H1 (cell line): Measurements from ENCODE around the gene GRP. TPM values are rescaled to one million over a fixed set of nuclear protein-coding genes. Genes with fewer than 3 reads are reported as not detected.

Source experiments
- CTCF ChIA-PET: fragments of 300-600 bp; sonication (Branson Sonifier 250); formaldehyde crosslinking; loops from one replicate; lab custom pipeline; 2021; ENCODE audit not compliant: partially characterized antibody; lab: Charles Lee
- POLR2A ChIA-PET: fragments of 300-600 bp; sonication (Branson Sonifier 250); formaldehyde crosslinking; loops from one replicate; lab custom pipeline; 2021; ENCODE audit warnings: inconsistent platforms; ENCODE audit not compliant: partially characterized antibody; lab: Charles Lee
- DNase-seq, 2 experiments: peaks; one replicate each; pipeline versions ENCODE4 v3.0.0 to v3.0.0-alpha.2; 2010 to 2022; ENCODE audit warnings: low spot score in 2 of 2, low read depth in 1 of 2, mixed read lengths in 1 of 2
- FAIRE-seq: peaks from 2 replicates; lab custom pipeline; 2011; peaks lifted over from hg19 to GRCh38; lab: Jason Lieb, UNC
- H2AFZ ChIP-seq: 2 replicates; pipeline ENCODE4 v1.8.1; 2012; ENCODE audit warnings: low read length, inconsistent platforms
- H2AK5ac ChIP-seq: 2 replicates; pipeline ENCODE4 v1.6.1; 2013; ENCODE audit warnings: low read depth, low read length
- H2BK120ac ChIP-seq: replicated peaks from 2 replicates; pipeline ENCODE3; 2013; ENCODE audit warnings: low read depth, low read length, inconsistent platforms
- H2BK12ac ChIP-seq: 2 replicates; pipeline ENCODE4 v1.6.1; 2013; ENCODE audit warnings: low read depth, low read length
- H2BK15ac ChIP-seq: 2 replicates; pipeline ENCODE4 v1.6.1; 2013; ENCODE audit warnings: low read length
- H2BK20ac ChIP-seq: 2 replicates; pipeline ENCODE4 v1.6.1; 2013; ENCODE audit warnings: low read length
- H2BK5ac ChIP-seq: 2 replicates; pipeline ENCODE4 v1.6.1; 2013; ENCODE audit warnings: low read depth, low read length
- H3K14ac ChIP-seq: 2 replicates; pipeline ENCODE4 v1.6.1; 2013; ENCODE audit warnings: inconsistent platforms; ENCODE audit not compliant: insufficient read length
- H3K18ac ChIP-seq: 2 replicates; pipeline ENCODE4 v1.6.1; 2013; ENCODE audit warnings: low read length; ENCODE audit errors: extremely low read depth
- H3K23ac ChIP-seq: 2 replicates; pipeline ENCODE4 v1.6.1; 2013; ENCODE audit warnings: inconsistent platforms; ENCODE audit not compliant: insufficient read length
- H3K23me2 ChIP-seq: 2 replicates; pipeline ENCODE4 v1.6.1; 2013; ENCODE audit warnings: low read depth, low read length
- H3K27ac ChIP-seq: 2 replicates; pipeline ENCODE4 v1.6.1; 2011; ENCODE audit warnings: low read depth, low read length, inconsistent platforms
- H3K27me3 ChIP-seq, 4 experiments: replicated peaks in 1 of 4; 1 replicate in 1 of 4; 2 replicates in 3 of 4; pipeline versions ENCODE4 v1.6.1 to v1.8.1; 2011 to 2013; ENCODE audit warnings: low read length in 3 of 4, mild to moderate bottlenecking in 3 of 4, inconsistent platforms in 2 of 4, mixed read lengths in 2 of 4, moderate library complexity in 1 of 4; ENCODE audit not compliant: control insufficient read depth in 3 of 4, insufficient read depth in 3 of 4; ENCODE audit errors: extremely low read depth in 1 of 4
- H3K36me3 ChIP-seq, 4 experiments: 2 replicates each; pipeline versions ENCODE4 v1.6.1 to v1.8.1; 2011 to 2013; ENCODE audit warnings: mild to moderate bottlenecking in 4 of 4, low read length in 3 of 4, moderate library complexity in 2 of 4, control low read depth in 1 of 4, inconsistent platforms in 1 of 4; ENCODE audit not compliant: insufficient read depth in 4 of 4, control insufficient read depth in 2 of 4
- H3K4ac ChIP-seq: replicated peaks from 2 replicates; pipeline ENCODE3; 2013; ENCODE audit warnings: low read length, low read depth, mixed read lengths, inconsistent platforms; ENCODE audit not compliant: insufficient read length
- H3K4me1 ChIP-seq, 4 experiments: replicated peaks in 1 of 4; 1 replicate in 1 of 4; 2 replicates in 3 of 4; pipeline versions ENCODE4 v1.6.1 to v1.8.1; 2011 to 2013; ENCODE audit warnings: low read length in 3 of 4, inconsistent platforms in 2 of 4, mixed read lengths in 1 of 4; ENCODE audit not compliant: insufficient read depth in 4 of 4, control insufficient read depth in 3 of 4
- H3K4me2 ChIP-seq, 2 experiments: 2 replicates each; pipeline versions ENCODE4 v1.6.1 to v1.8.1; 2011 to 2013; ENCODE audit warnings: low read depth in 2 of 2, low read length in 2 of 2, control low read depth in 1 of 2, inconsistent platforms in 1 of 2, mild to moderate bottlenecking in 1 of 2; ENCODE audit not compliant: insufficient read depth in 1 of 2
- H3K4me3 ChIP-seq, 4 experiments: fragments of 200-600, 300-600 bp in 1 of 4; sonication (generic), shearing (Covaris generic), sonication (Bioruptor Twin) in 1 of 4; 2 replicates each; pipeline versions ENCODE4 v1.5.1 to v1.8.1; 2011 to 2016; ENCODE audit warnings: low read length in 4 of 4, low read depth in 3 of 4, control low read depth in 2 of 4, inconsistent platforms in 2 of 4, mild to moderate bottlenecking in 2 of 4, mixed read lengths in 1 of 4, moderate library complexity in 1 of 4; ENCODE audit not compliant: insufficient read depth in 2 of 4; ENCODE audit errors: extremely low read depth in 1 of 4
- H3K56ac ChIP-seq: replicated peaks from 2 replicates; pipeline ENCODE3; 2013; ENCODE audit warnings: low read depth, mild to moderate bottlenecking, mixed read lengths, low read length, inconsistent platforms; ENCODE audit not compliant: insufficient read length
- H3K79me1 ChIP-seq: 2 replicates; pipeline ENCODE4 v1.6.1; 2013; ENCODE audit warnings: low read depth, low read length, control low read depth
- H3K79me2 ChIP-seq, 2 experiments: 2 replicates each; pipeline versions ENCODE4 v1.6.1 to v1.8.1; 2012 to 2013; ENCODE audit warnings: low read length in 2 of 2, mild to moderate bottlenecking in 2 of 2, inconsistent platforms in 1 of 2; ENCODE audit not compliant: insufficient read depth in 2 of 2, control insufficient read depth in 1 of 2
- H3K9ac ChIP-seq, 4 experiments: replicated peaks in 1 of 4; 1 replicate in 1 of 4; 2 replicates in 3 of 4; pipeline versions ENCODE4 v1.6.1 to v1.8.1; 2011 to 2013; ENCODE audit warnings: low read depth in 3 of 4, low read length in 3 of 4, control low read depth in 2 of 4, mild to moderate bottlenecking in 2 of 4, moderate library complexity in 2 of 4, inconsistent platforms in 1 of 4; ENCODE audit errors: extremely low read depth in 1 of 4
- H3K9me3 ChIP-seq, 2 experiments: 2 replicates each; pipeline versions ENCODE4 v1.6.1 to v1.8.1; 2012 to 2013; ENCODE audit warnings: mild to moderate bottlenecking in 2 of 2, moderate library complexity in 2 of 2, control low read depth in 1 of 2, inconsistent platforms in 1 of 2, low read depth in 1 of 2, low read length in 1 of 2, mixed read lengths in 1 of 2; ENCODE audit not compliant: insufficient read depth in 2 of 2
- H4K20me1 ChIP-seq, 2 experiments: replicated peaks in 1 of 2; 2 replicates each; pipeline versions ENCODE3 to v1.8.1; 2011 to 2013; ENCODE audit warnings: inconsistent platforms in 2 of 2, low read length in 2 of 2, mild to moderate bottlenecking in 1 of 2; ENCODE audit not compliant: insufficient read depth in 2 of 2, control insufficient read depth in 1 of 2
- H4K5ac ChIP-seq: 2 replicates; pipeline ENCODE4 v1.6.1; 2013; ENCODE audit warnings: low read length, low read depth, mixed read lengths, inconsistent platforms; ENCODE audit not compliant: insufficient read length
- H4K8ac ChIP-seq: 2 replicates; pipeline ENCODE4 v1.8.0; 2013; ENCODE audit warnings: mild to moderate bottlenecking, moderate library complexity, low read length, inconsistent platforms; ENCODE audit not compliant: insufficient read depth; ENCODE audit errors: extremely low read depth
- H4K91ac ChIP-seq: replicated peaks from 2 replicates; pipeline ENCODE3; 2013; ENCODE audit warnings: low read length, mixed read lengths, inconsistent platforms; ENCODE audit not compliant: insufficient read length
- CBX5 ChIP-seq: fragments of 300-800, 300-1000 bp; sonication (generic); IDR thresholded peaks from 2 replicates; pipeline ENCODE4 v1.7.1; 2016; ENCODE audit warnings: antibody characterized with exemption, low read length, low read depth
- CREB1 ChIP-seq: IDR thresholded peaks from 2 replicates; pipeline ENCODE4 v1.6.1; 2012; ENCODE audit warnings: inconsistent platforms
- GTF2F1 ChIP-seq: IDR thresholded peaks from 2 replicates; pipeline ENCODE4 v1.6.1; 2012; ENCODE audit warnings: low read depth, low read length, improper control_type of control experiment, borderline replicate concordance
- HDAC2 ChIP-seq, 2 experiments: fragments of 300-600 bp in 1 of 2; sonication (generic) in 1 of 2; IDR thresholded peaks; 2 replicates each; pipeline ENCODE4 v1.6.1; 2011 to 2012; ENCODE audit warnings: low read depth in 2 of 2, low read length in 2 of 2, mild to moderate bottlenecking in 2 of 2, moderate library complexity in 2 of 2, borderline replicate concordance in 1 of 2, inconsistent platforms in 1 of 2
- NRF1 ChIP-seq: IDR thresholded peaks from 2 replicates; pipeline ENCODE4 v1.6.1; 2011; ENCODE audit warnings: mild to moderate bottlenecking, low read depth, low read length, improper control_type of control experiment
- SIN3A ChIP-seq, 2 experiments: IDR thresholded peaks in 1 of 2; conservative IDR thresholded peaks in 1 of 2; 2 replicates each; pipeline ENCODE4 v1.6.1; 2011 to 2012; ENCODE audit warnings: low read length in 2 of 2, improper control_type of control experiment in 1 of 2, low read depth in 1 of 2, mild to moderate bottlenecking in 1 of 2
- SP4 ChIP-seq: IDR thresholded peaks from 2 replicates; pipeline ENCODE4 v1.6.1; 2012; ENCODE audit warnings: low read length, inconsistent platforms
- TAF1 ChIP-seq: IDR thresholded peaks from 2 replicates; pipeline ENCODE4 v1.6.1; 2011; ENCODE audit warnings: mild to moderate bottlenecking, low read depth, low read length
- TAF7 ChIP-seq: optimal IDR thresholded peaks from 2 replicates; pipeline ENCODE3; 2011; ENCODE audit warnings: low read depth, mild to moderate bottlenecking, inconsistent platforms, low read length, moderate library complexity, borderline replicate concordance
- YY1 ChIP-seq: IDR thresholded peaks from 2 replicates; pipeline ENCODE4 v1.6.1; 2011; ENCODE audit warnings: low read depth, mild to moderate bottlenecking, low read length
- WGBS, 2 experiments: shearing (Covaris generic) in 1 of 2; methylation state at CpG; one replicate each; pipeline versions ENCODE4 v1.1.6 to v1.1.7; 2013 to 2015; ENCODE audit warnings: low lambda C conversion rate in 2 of 2, mixed read lengths in 2 of 2, inconsistent platforms in 1 of 2, low coverage in 1 of 2, missing lambda C conversion rate in 1 of 2; ENCODE audit not compliant: insufficient replicate concordance in 2 of 2, insufficient coverage in 1 of 2, insufficient read length in 1 of 2; ENCODE audit errors: extremely low coverage in 1 of 2, missing lambda C conversion rate in 1 of 2; 5-methylcytosine and 5-hydroxymethylcytosine counted together
- polyA plus RNA-seq, 7 experiments: library from polyadenylated mRNA; depleted of rRNA in 3 of 7; stranded (reverse) in 5 of 7; unstranded in 2 of 7; fragments of >200 nt in 5 of 7; fragments of 200-250 nt in 2 of 7; gene quantifications; 1 replicate in 5 of 7; 2 replicates in 1 of 7; 4 replicates in 1 of 7; pipeline versions ENCODE4 v1.2.1 to v1.2.3, GENCODE V29; 2011 to 2013; ENCODE audit warnings: missing spikeins in 2 of 7, mixed read lengths in 2 of 7
- total RNA-seq: library from RNA; stranded (reverse); fragmentation: NEBNext Ultra II Directional; extraction: Animal tissue kit (Norgen Biotek cat#: 25700); gene quantifications from 2 replicates; pipeline ENCODE4 v1.2.1, GENCODE V29; 2021
- TF ChIP-seq, protein P1 (sequence below): IDR thresholded peaks from 2 replicates; pipeline ENCODE4 v1.6.1; 2011; ENCODE audit warnings: low read depth, mild to moderate bottlenecking, low read length; ENCODE audit not compliant: insufficient read depth

Gene GRP
- total and polyA plus RNA-seq, 2 of the 8 experiments (the other 6 are each of a cell fraction or from before 2014, with no cell fraction given): not detected

DNA sequence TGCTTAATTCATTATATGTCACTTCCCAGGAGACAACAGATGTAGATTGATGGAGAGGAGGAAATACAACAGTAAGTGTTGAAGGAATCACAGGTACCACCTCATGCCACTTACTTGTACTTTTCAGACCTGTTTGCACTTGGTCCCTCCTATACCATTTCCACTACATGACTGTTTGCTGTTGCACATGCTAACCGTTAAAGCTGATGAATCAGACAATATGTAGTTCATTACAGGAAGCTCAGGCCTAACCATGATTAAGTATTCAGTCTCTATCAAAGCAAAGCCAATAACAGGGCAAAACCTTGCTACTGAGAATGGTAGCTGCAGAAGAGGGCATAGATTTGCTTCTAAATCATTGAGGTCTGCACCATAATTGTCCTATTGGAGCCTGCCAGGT lies 30.2 kb upstream of the GRP start:
- Histone ChIP-seq H4K91ac (no peak overlapping the region), H2BK15ac (no peak overlapping the region), H3K9me3 (peaks cover 0 to 3% of the 10 kb centered on the region in 2 experiments; a peak in 1 of 4 replicates), H4K5ac (no peak overlapping the region), H2BK120ac (no peak overlapping the region), H2BK5ac (0 out of 2 replicates have a peak overlapping the region, but pooled peaks have one; percentile 46), H2BK20ac (peak overlapping the region; percentile 28; the same call in 1 of the 2 replicates), H4K20me1 (no peaks in the 10 kb centered on the region), H4K8ac (no peak overlapping the region), H3K27me3 (no peaks in the 10 kb centered on the region), H3K14ac (no peak overlapping the region), H3K79me2 (no peaks in the 10 kb centered on the region), H3K79me1 (no peaks in the 10 kb centered on the region), H3K36me3 (no peaks in the 10 kb centered on the region), H3K56ac (no peak overlapping the region), H2AK5ac (no peak overlapping the region), H3K18ac (no peak overlapping the region), H3K9ac (no peak overlapping the region), H2BK12ac (peak overlapping the region; percentile 4; the same call in 1 of the 2 replicates), H3K23ac (no peak overlapping the region), H3K4me2 (no peak overlapping the region), H3K4ac (no peak overlapping the region), H3K4me1 (no peaks in the 10 kb centered on the region), H3K27ac (no peak overlapping the region), H3K4me3 (no peak overlapping the region), H2AFZ (no peak overlapping the region), H3K23me2 (no peaks in the 10 kb centered on the region)
- ChIA-PET POLR2A (no interaction called here), CTCF (interaction anchor here (0.6 to 1.4 kb wide), 4 partner anchors 10 to 54 kb away, joined by 3 to 5 read pairs (median 3); partner anchors contain the start of gene GRP)
- no peak for DNase-seq
- no peak for FAIRE-seq
- 96% methylated on average over 1 of the region's 1 CpG; no CpG with 5 or more reads in 1 of the 2 experiments for WGBS, 2 experiments
- TF ChIP-seq YY1 (no peak), CBX5 (no peak), CREB1 (no peak), TAF1 (no peak), SIN3A (conservative IDR thresholded peaks at IDR 0.05 in 1 of 2, IDR thresholded peaks at IDR 0.05 in 1 of 2; ENCODE audit: low read depth in 1 of 2, low read length in 2 of 2) (no peak), GTF2F1 (no peak), TAF7 (no peak), SP4 (no peak), HDAC2 (IDR thresholded peaks at IDR 0.05; ENCODE audit: borderline replicate concordance in 1 of 2, low read depth in 2 of 2, low read length in 2 of 2) (no peak), NRF1 (no peak)
- TF ChIP-seq, protein P1, sequence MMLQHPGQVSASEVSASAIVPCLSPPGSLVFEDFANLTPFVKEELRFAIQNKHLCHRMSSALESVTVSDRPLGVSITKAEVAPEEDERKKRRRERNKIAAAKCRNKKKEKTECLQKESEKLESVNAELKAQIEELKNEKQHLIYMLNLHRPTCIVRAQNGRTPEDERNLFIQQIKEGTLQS: no peak
